Naive thymus-derived CD4-positive, alpha-beta T cell (primary cell): ENCODE measurements around the gene KDELR3. TPM values are rescaled to one million over a fixed set of nuclear protein-coding genes. Genes with fewer than 3 reads are reported as not detected.

Experiments
- ATAC-seq: fragments of 150-1000 bp; cut with Tn5 transposase; 2 replicates; pipeline ENCODE4 v1.10.0; 2021; ENCODE audit warnings: mild to moderate bottlenecking, moderate library complexity
- CTCF ChIA-PET: fragments of 350-600 bp; sonication (Branson Sonifier 250); formaldehyde crosslinking; loops from one replicate; lab custom pipeline; 2021; ENCODE audit warnings: antibody characterized with exemption; lab: Charles Lee
- POLR2A ChIA-PET: fragments of 350-600 bp; sonication (Branson Sonifier 250); formaldehyde crosslinking; loops from one replicate; lab custom pipeline; 2021; ENCODE audit warnings: antibody characterized with exemption, inconsistent platforms; lab: Charles Lee
- DNase-seq, 9 donors: peaks; one replicate each; pipeline versions ENCODE4 v3.0.0 to v3.0.0-alpha.2; 2020 to 2022; ENCODE audit warnings: mixed read lengths in 1 of 9
- H3K27ac ChIP-seq: one replicate; pipeline ENCODE4 v1.7.0; 2013; ENCODE audit warnings: mild to moderate bottlenecking, low read depth, low read length, moderate library complexity
- H3K27me3 ChIP-seq, 2 donors: one replicate each; pipeline ENCODE4 v1.7.0; 2013; ENCODE audit warnings: low read length in 2 of 2, mild to moderate bottlenecking in 2 of 2, moderate library complexity in 2 of 2; ENCODE audit not compliant: control insufficient read depth in 2 of 2, insufficient read depth in 2 of 2
- H3K36me3 ChIP-seq, 3 experiments: 1 replicate in 2 of 3; 2 replicates in 1 of 3; pipeline ENCODE4 v1.7.0; 2013; ENCODE audit warnings: low read length in 3 of 3, mild to moderate bottlenecking in 3 of 3, moderate library complexity in 1 of 3; ENCODE audit not compliant: insufficient read depth in 3 of 3, control insufficient read depth in 2 of 3
- H3K4me1 ChIP-seq, 2 donors: one replicate each; pipeline ENCODE4 v1.7.0; 2013; ENCODE audit warnings: low read length in 2 of 2, mild to moderate bottlenecking in 2 of 2, moderate library complexity in 1 of 2; ENCODE audit not compliant: control insufficient read depth in 2 of 2, insufficient read depth in 2 of 2
- H3K4me3 ChIP-seq: 2 replicates; pipeline ENCODE4 v1.7.0; 2013; ENCODE audit warnings: mild to moderate bottlenecking, low read length
- H3K9me3 ChIP-seq, 3 experiments: 1 replicate in 2 of 3; 2 replicates in 1 of 3; pipeline ENCODE4 v1.7.0; 2013; ENCODE audit warnings: low read length in 3 of 3; ENCODE audit not compliant: control insufficient read depth in 2 of 3
- H3K27ac Mint-ChIP-seq, 9 donors: one replicate each; pipeline ENCODE4 v1.8.0; 2020 to 2022; ENCODE audit warnings: mixed read lengths in 9 of 9, mild to moderate bottlenecking in 8 of 9, moderate library complexity in 5 of 9, inconsistent platforms in 2 of 9
- H3K27me3 Mint-ChIP-seq, 5 donors: one replicate each; pipeline ENCODE4 v1.8.0; 2021 to 2022; ENCODE audit warnings: mixed read lengths in 5 of 5, mild to moderate bottlenecking in 1 of 5
- H3K36me3 Mint-ChIP-seq, 5 donors: one replicate each; pipeline ENCODE4 v1.8.0; 2020 to 2022; ENCODE audit warnings: mixed read lengths in 5 of 5, mild to moderate bottlenecking in 3 of 5, inconsistent platforms in 1 of 5
- H3K4me1 Mint-ChIP-seq, 7 donors: one replicate each; pipeline ENCODE4 v1.8.0; 2020 to 2022; ENCODE audit warnings: mixed read lengths in 7 of 7, mild to moderate bottlenecking in 3 of 7, inconsistent platforms in 1 of 7
- H3K4me3 Mint-ChIP-seq, 10 donors: one replicate each; pipeline ENCODE4 v1.8.0; 2020 to 2022; ENCODE audit warnings: mild to moderate bottlenecking in 10 of 10, mixed read lengths in 10 of 10, moderate library complexity in 6 of 10, inconsistent platforms in 2 of 10
- H3K9me3 Mint-ChIP-seq, 11 donors: one replicate each; pipeline ENCODE4 v1.8.0; 2020 to 2022; ENCODE audit warnings: mixed read lengths in 11 of 11, mild to moderate bottlenecking in 4 of 11, inconsistent platforms in 1 of 11, moderate library complexity in 1 of 11
- intact Hi-C, 2 donors: fragments of 100-400 bp; cut with micrococcal nuclease; formaldehyde crosslinking; loops; one replicate each; pipeline ENCODE4 v1.15.1; 2023
- polyA plus RNA-seq, 2 donors: library from polyadenylated mRNA; unstranded; fragments of 300-500 nt; fragmentation: Illumina TruSeq; gene quantifications; one replicate each; pipeline ENCODE4 v1.2.3, GENCODE V29; 2021
- total RNA-seq, 6 experiments: library from RNA in 5 of 6; stranded (reverse) in 5 of 6; gene quantifications; 1 replicate in 5 of 6; 2 replicates in 1 of 6; pipeline ENCODE4 v1.2.3 and lab custom pipeline; 2021 to 2026

KDELR3 gene
- total and polyA plus RNA-seq, 7 experiments from 2014 or later: 0.80 TPM; not detected in 6

- H3K27ac ChIP-seq: no peak overlapping the region
- peaks cover 17 to 72% (median 55%) of the 10 kb centered on the region in 5 donors for H3K36me3 Mint-ChIP-seq
These were observed 20.1 kb downstream of the KDELR3 start for GRCh38 chr22:38487946-38488345.

GRCh38 chr22:38489142-38489541, 21.2 kb downstream of the KDELR3 start:
- H3K36me3 ChIP-seq: peaks cover 33 to 91% (median 91%) of the 10 kb centered on the region in 3 experiments
- H3K4me1 ChIP-seq: no peaks in the 10 kb centered on the region
- Mint-ChIP-seq H3K27ac (peak overlapping the region in 5 of 9 donors; percentile 19 to 87 (median 74)), H3K4me3 (no peak overlapping the region), H3K27me3 (no peaks in the 10 kb centered on the region), H3K9me3 (peaks cover 0 to 2% (median 0%) of the 10 kb centered on the region in 11 donors), H3K4me1 (peaks cover 19 to 76% (median 66%) of the 10 kb centered on the region in 7 donors), H3K36me3 (peaks cover 20 to 72% (median 48%) of the 10 kb centered on the region in 5 donors)
- H3K27me3 ChIP-seq: no peaks in the 10 kb centered on the region
- CTCF ChIA-PET: no interaction called here
- DNase-seq: no peak
- intact Hi-C loops: loop anchor here in 1 of 2 donors (10.0 kb wide), 1 partner anchor 46 kb away; no protein-coding TSS in a partner anchor
- no peak for ATAC-seq
- no peak overlapping the region for H3K27ac ChIP-seq
- POLR2A ChIA-PET: interaction anchor here (0.9 to 3.5 kb wide), 3 partner anchors 8 to 20 kb away, joined by 3 to 16 read pairs (median 3); no protein-coding TSS in a partner anchor
- no peak overlapping the region for H3K4me3 ChIP-seq
- no peaks in the 10 kb centered on the region for H3K9me3 ChIP-seq

More at GRCh38 chr22:38487946-38488345, 20.1 kb downstream of the KDELR3 start:
- H3K36me3 ChIP-seq: peaks cover 25 to 91% (median 91%) of the 10 kb centered on the region in 3 experiments
- no peak for ATAC-seq
- ChIA-PET POLR2A (interaction anchor here (1.2 to 1.6 kb wide), 2 partner anchors 14 to 43 kb away, joined by 3 to 11 read pairs; no protein-coding TSS in a partner anchor), CTCF (no interaction called here)
- Mint-ChIP-seq H3K4me3 (peak overlapping the region in 2 of 10 donors; percentile 1 to 56), H3K9me3 (peaks cover 0 to 2% (median 0%) of the 10 kb centered on the region in 11 donors), H3K4me1 (peaks cover 20 to 76% (median 60%) of the 10 kb centered on the region in 7 donors), H3K27ac (peak overlapping the region; percentile 5 to 81 (median 46)), H3K27me3 (no peaks in the 10 kb centered on the region)
- no peak overlapping the region for H3K4me3 ChIP-seq
- H3K27me3 ChIP-seq: no peaks in the 10 kb centered on the region
- DNase-seq: no peak
- H3K9me3 ChIP-seq: no peaks in the 10 kb centered on the region
- intact Hi-C loops: loop anchor here in 1 of 2 donors (10.0 kb wide), 1 partner anchor 47 kb away; no protein-coding TSS in a partner anchor
- no peaks in the 10 kb centered on the region for H3K4me1 ChIP-seq

- ATAC-seq (peak; percentile 37), DNase-seq (no peak)
- Mint-ChIP-seq H3K27me3 (no peaks in the 10 kb centered on the region), H3K36me3 (peaks cover 17 to 69% (median 50%) of the 10 kb centered on the region in 5 donors), H3K27ac (peak overlapping the region; percentile 1 to 87 (median 72)), H3K4me1 (peaks cover 17 to 78% (median 68%) of the 10 kb centered on the region in 7 donors), H3K9me3 (peaks cover 0 to 2% (median 0%) of the 10 kb centered on the region in 11 donors), H3K4me3 (no peak overlapping the region)
- H3K4me3 ChIP-seq: no peak overlapping the region
- no peaks in the 10 kb centered on the region for H3K27me3 ChIP-seq
- ChIA-PET POLR2A (interaction anchor here (0.8 to 3.5 kb wide), 6 partner anchors 9 to 81 kb away, joined by 3 to 16 read pairs (median 3); partner anchors contain the start of gene DMC1), CTCF (no interaction called here)
- peaks cover 38 to 91% (median 91%) of the 10 kb centered on the region in 3 experiments for H3K36me3 ChIP-seq
- H3K9me3 ChIP-seq: no peaks in the 10 kb centered on the region
- H3K27ac ChIP-seq: no peak overlapping the region
- peaks cover 0 to 1% of the 10 kb centered on the region in 2 donors for H3K4me1 ChIP-seq
- intact Hi-C loops: loop anchor here in 1 of 2 donors (2.0 to 10.0 kb wide), 2 partner anchors 17 to 45 kb away; partner anchors contain the start of gene DDX17
These were observed 21.8 kb downstream of the KDELR3 start for GRCh38 chr22:38489561-38490145.

GRCh38 chr22:38490475-38490874, 22.6 kb downstream of the KDELR3 start:
- peaks cover 17 to 66% (median 48%) of the 10 kb centered on the region in 5 donors for H3K36me3 Mint-ChIP-seq
- H3K4me3 Mint-ChIP-seq: peak overlapping the region in 1 of 10 donors; percentile 20
- H3K27ac ChIP-seq: no peak overlapping the region
- H3K4me1 ChIP-seq: peaks cover 0 to 6% of the 10 kb centered on the region in 2 donors
- intact Hi-C loops: loop anchor here in 1 of 2 donors (2.0 kb wide), 1 partner anchor 16 kb away; the partner anchor contains the start of gene DDX17
- H3K27me3 ChIP-seq: no peaks in the 10 kb centered on the region
- peaks cover 43 to 93% (median 91%) of the 10 kb centered on the region in 3 experiments for H3K36me3 ChIP-seq
- ATAC-seq: no peak
- peak overlapping the region in 8 of 9 donors; percentile 35 to 79 (median 72) for H3K27ac Mint-ChIP-seq
- no peaks in the 10 kb centered on the region for H3K9me3 ChIP-seq
- peaks cover 19 to 76% (median 67%) of the 10 kb centered on the region in 7 donors for H3K4me1 Mint-ChIP-seq
- H3K9me3 Mint-ChIP-seq: peaks cover 0 to 2% (median 0%) of the 10 kb centered on the region in 11 donors
- DNase-seq: no peak
- no peaks in the 10 kb centered on the region for H3K27me3 Mint-ChIP-seq
- no peak overlapping the region for H3K4me3 ChIP-seq
- ChIA-PET CTCF (no interaction called here), POLR2A (interaction anchor here (0.5 to 3.5 kb wide), 6 partner anchors 9 to 164 kb away, joined by 3 to 16 read pairs (median 4); partner anchors contain the start of gene DMC1)

- ATAC-seq (no peak), DNase-seq (no peak)
- no peaks in the 10 kb centered on the region for H3K9me3 ChIP-seq
- no peaks in the 10 kb centered on the region for H3K27me3 ChIP-seq
- intact Hi-C loops: loop anchor here in 1 of 2 donors (2.0 kb wide), 1 partner anchor 16 kb away; the partner anchor contains the start of gene DDX17
- Mint-ChIP-seq H3K9me3 (peaks cover 0 to 2% (median 0%) of the 10 kb centered on the region in 11 donors), H3K27me3 (no peaks in the 10 kb centered on the region), H3K36me3 (peaks cover 17 to 65% (median 46%) of the 10 kb centered on the region in 5 donors), H3K4me3 (peak overlapping the region in 1 of 10 donors; percentile 20), H3K27ac (peak overlapping the region in 8 of 9 donors; percentile 35 to 79 (median 72)), H3K4me1 (peaks cover 19 to 76% (median 63%) of the 10 kb centered on the region in 7 donors)
- H3K27ac ChIP-seq: no peak overlapping the region
- ChIA-PET CTCF (interaction anchor here (0.7 to 0.8 kb wide), 2 partner anchors 15 to 80 kb away, joined by 3 to 4 read pairs; no protein-coding TSS in a partner anchor), POLR2A (interaction anchor here (0.5 to 3.5 kb wide), 6 partner anchors 8 to 1492 kb away, joined by 3 to 16 read pairs (median 4); no protein-coding TSS in a partner anchor)
- H3K36me3 ChIP-seq: peaks cover 43 to 94% (median 93%) of the 10 kb centered on the region in 3 experiments
- no peak overlapping the region for H3K4me3 ChIP-seq
- peaks cover under 1 to 10% of the 10 kb centered on the region in 2 donors for H3K4me1 ChIP-seq
These were observed 23.0 kb downstream of the KDELR3 start for GRCh38 chr22:38490915-38491314.
